SK-N-SH (cell line): Measurements from ENCODE around the gene SLC35F6. TPM values are rescaled to one million over a fixed set of nuclear protein-coding genes. Genes with fewer than 3 reads are reported as not detected.

Experiments
- CTCF ChIA-PET: fragments of 300-600, 350-600 bp; formaldehyde crosslinking; extraction: SDS; loops from one replicate; lab custom pipeline; 2021; lab: Yijun Ruan, JAX
- POLR2A ChIA-PET: fragments of 350-600 bp; sonication (Branson Sonifier 250); formaldehyde crosslinking; extraction: SDS; loops from one replicate; lab custom pipeline; 2020; ENCODE audit warnings: antibody characterized with exemption, inconsistent platforms; lab: Yijun Ruan, JAX
- DNase-seq: peaks from one replicate; pipeline ENCODE4 v3.0.0; 2012
- H2AFZ ChIP-seq: fragments of 200-600 bp; sonication (generic); 2 replicates; pipeline ENCODE4 v1.8.1; 2016; ENCODE audit warnings: antibody characterized with exemption, mild to moderate bottlenecking, low read depth
- H3F3A ChIP-seq: fragments of 200-600 bp; sonication (generic); replicated peaks from 2 replicates; pipeline ENCODE3; 2016; ENCODE audit warnings: antibody characterized with exemption, mild to moderate bottlenecking; ENCODE audit not compliant: insufficient read depth
- H3K27ac ChIP-seq, 2 experiments: fragments of 200-500 bp in 1 of 2; fragments of 200-600 bp in 1 of 2; sonication (Bioruptor generic) in 1 of 2; sonication (generic), shearing (Covaris generic) in 1 of 2; 2 replicates each; pipeline versions ENCODE4 v1.5.1 to v1.6.1; 2014 to 2016; ENCODE audit warnings: low read depth in 2 of 2, inconsistent platforms in 1 of 2, low read length in 1 of 2, mild to moderate bottlenecking in 1 of 2, mixed read lengths in 1 of 2
- H3K27me3 ChIP-seq: fragments of 200-600 bp; sonication (generic), shearing (Covaris generic); 2 replicates; pipeline ENCODE4 v1.6.1; 2016; ENCODE audit warnings: mixed run types; ENCODE audit not compliant: insufficient read depth
- H3K36me3 ChIP-seq, 2 experiments: fragments of 200-500 bp in 1 of 2; fragments of 200-600 bp in 1 of 2; sonication (Bioruptor generic) in 1 of 2; sonication (generic) in 1 of 2; replicated peaks in 1 of 2; 2 replicates each; pipeline versions ENCODE3 to v1.5.1; 2014 to 2016; ENCODE audit warnings: low read length in 1 of 2, mild to moderate bottlenecking in 1 of 2; ENCODE audit not compliant: insufficient read depth in 2 of 2, control insufficient read depth in 1 of 2
- H3K4me1 ChIP-seq, 2 experiments: fragments of 200-500 bp in 1 of 2; fragments of 200-600 bp in 1 of 2; sonication (Bioruptor generic) in 1 of 2; sonication (generic), shearing (Covaris generic) in 1 of 2; 2 replicates each; pipeline versions ENCODE4 v1.5.1 to v1.6.1; 2014 to 2016; ENCODE audit warnings: low read depth in 1 of 2, low read length in 1 of 2, mixed run types in 1 of 2; ENCODE audit not compliant: insufficient read depth in 2 of 2, control insufficient read depth in 1 of 2
- H3K4me2 ChIP-seq: fragments of 200-600 bp; sonication (generic), shearing (Covaris generic); 2 replicates; pipeline ENCODE4 v1.6.1; 2017; ENCODE audit warnings: mixed run types
- H3K4me3 ChIP-seq, 2 experiments: fragments of 200-500 bp in 1 of 2; fragments of 200-600 bp in 1 of 2; sonication (Bioruptor generic) in 1 of 2; sonication (generic), shearing (Covaris generic) in 1 of 2; 2 replicates each; pipeline versions ENCODE4 v1.5.1 to v1.8.1; 2014 to 2016; ENCODE audit warnings: low read depth in 2 of 2, inconsistent platforms in 1 of 2, low read length in 1 of 2, mild to moderate bottlenecking in 1 of 2, mixed read lengths in 1 of 2, moderate library complexity in 1 of 2
- H3K79me2 ChIP-seq: fragments of 200-600 bp; sonication (generic); 2 replicates; pipeline ENCODE4 v1.8.1; 2017; ENCODE audit warnings: mild to moderate bottlenecking; ENCODE audit not compliant: insufficient read depth
- H3K9ac ChIP-seq: fragments of 200-600 bp; sonication (generic); 2 replicates; pipeline ENCODE4 v1.6.1; 2017; ENCODE audit warnings: mixed run types
- H3K9me2 ChIP-seq: fragments of 200-600 bp; sonication (generic); 2 replicates; pipeline ENCODE4 v1.6.1; 2017; ENCODE audit warnings: mixed run types
- H3K9me3 ChIP-seq: fragments of 200-600 bp; sonication (generic); 2 replicates; pipeline ENCODE4 v1.6.1; 2017; ENCODE audit warnings: mixed run types, mild to moderate bottlenecking, moderate library complexity
- H4K20me1 ChIP-seq: fragments of 200-600 bp; sonication (generic); 2 replicates; pipeline ENCODE4 v1.6.1; 2017; ENCODE audit warnings: mild to moderate bottlenecking, mixed run types; ENCODE audit not compliant: insufficient read depth
- ELF1 ChIP-seq: IDR thresholded peaks from 2 replicates; pipeline ENCODE4 v1.4.0; 2012
- EZH2phosphoT487 ChIP-seq: fragments of 200-600 bp; sonication (generic); IDR thresholded peaks from 2 replicates; pipeline ENCODE4 v1.6.1; 2017; ENCODE audit warnings: low read depth, mixed run types, mild to moderate bottlenecking, antibody characterized with exemption, moderate library complexity, borderline replicate concordance
- GABPA ChIP-seq: IDR thresholded peaks from 2 replicates; pipeline ENCODE4 v1.4.0; 2012; ENCODE audit warnings: low read depth, mild to moderate bottlenecking
- GATA2 ChIP-seq: sonication (generic); formaldehyde crosslinking; IDR thresholded peaks from 2 replicates; pipeline ENCODE4 v1.5.0; 2020; ENCODE audit warnings: mild to moderate bottlenecking, missing genetic modification reagents
- POLR2AphosphoS5 ChIP-seq: IDR thresholded peaks from 2 replicates; pipeline ENCODE4 v1.6.1; 2012; ENCODE audit warnings: low read depth, low read length
- RAD21 ChIP-seq: IDR thresholded peaks from 2 replicates; pipeline ENCODE4 v1.6.1; 2012; ENCODE audit warnings: mild to moderate bottlenecking, low read length
- RFX5 ChIP-seq: IDR thresholded peaks from 2 replicates; pipeline ENCODE4 v1.6.1; 2012; ENCODE audit warnings: mild to moderate bottlenecking, improper control_type of control experiment, low read length
- RXRA ChIP-seq: IDR thresholded peaks from 2 replicates; pipeline ENCODE4 v1.4.0; 2012; ENCODE audit warnings: low read depth, mild to moderate bottlenecking, borderline replicate concordance
- SIN3A ChIP-seq: IDR thresholded peaks from 2 replicates; pipeline ENCODE4 v1.6.1; 2012; ENCODE audit warnings: low read depth, mild to moderate bottlenecking, low read length, moderate library complexity, borderline replicate concordance
- SMC3 ChIP-seq: IDR thresholded peaks from 2 replicates; pipeline ENCODE4 v1.6.1; 2012; ENCODE audit warnings: low read depth, low read length, improper control_type of control experiment
- YY1 ChIP-seq: IDR thresholded peaks from 2 replicates; pipeline ENCODE4 v1.4.0; 2012; ENCODE audit warnings: low read depth, mild to moderate bottlenecking
- WGBS: methylation state at CpG from one replicate; pipeline ENCODE4 v1.1.6; 2017; ENCODE audit warnings: low lambda C conversion rate; 5-methylcytosine and 5-hydroxymethylcytosine counted together
- polyA plus RNA-seq, 3 experiments: library from polyadenylated mRNA; depleted of rRNA; stranded (reverse); fragments of >200 nt; gene quantifications; 2 replicates each; pipeline ENCODE4 v1.2.3, GENCODE V29; 2012
- TF ChIP-seq, protein P1 (sequence below): IDR thresholded peaks from 2 replicates; pipeline ENCODE4 v1.4.0; 2012; ENCODE audit warnings: low read depth
- TF ChIP-seq, protein P2 (sequence below): IDR thresholded peaks from 2 replicates; pipeline ENCODE4 v1.4.0; 2012; ENCODE audit warnings: low read depth, borderline replicate concordance
- TF ChIP-seq, protein P3 (sequence below): fragments of 150-350 bp; IDR thresholded peaks from 2 replicates; pipeline ENCODE4 v1.6.1; 2016; ENCODE audit warnings: mild to moderate bottlenecking, low read depth, low read length
- TF ChIP-seq, protein P4 (sequence below): IDR thresholded peaks from 2 replicates; pipeline ENCODE4; 2012
- TF ChIP-seq, protein P5 (sequence below): IDR thresholded peaks from 2 replicates; pipeline ENCODE4 v1.6.1; 2012; ENCODE audit warnings: mild to moderate bottlenecking, low read depth, low read length, moderate library complexity
- TF ChIP-seq, protein P6 (sequence below): IDR thresholded peaks from 2 replicates; pipeline ENCODE4 v1.4.0; 2012; ENCODE audit warnings: low read depth, borderline replicate concordance
- TF ChIP-seq, protein P7 (sequence below): fragments of 200-600 bp; sonication (generic); IDR thresholded peaks from 2 replicates; pipeline ENCODE4 v1.6.1; 2017; ENCODE audit warnings: antibody characterized with exemption, mild to moderate bottlenecking, moderate library complexity

Gene SLC35F6
- polyA plus RNA-seq, 1 of the 3 experiments (the other 2 are of a cell fraction): 16.0 TPM

DNA sequence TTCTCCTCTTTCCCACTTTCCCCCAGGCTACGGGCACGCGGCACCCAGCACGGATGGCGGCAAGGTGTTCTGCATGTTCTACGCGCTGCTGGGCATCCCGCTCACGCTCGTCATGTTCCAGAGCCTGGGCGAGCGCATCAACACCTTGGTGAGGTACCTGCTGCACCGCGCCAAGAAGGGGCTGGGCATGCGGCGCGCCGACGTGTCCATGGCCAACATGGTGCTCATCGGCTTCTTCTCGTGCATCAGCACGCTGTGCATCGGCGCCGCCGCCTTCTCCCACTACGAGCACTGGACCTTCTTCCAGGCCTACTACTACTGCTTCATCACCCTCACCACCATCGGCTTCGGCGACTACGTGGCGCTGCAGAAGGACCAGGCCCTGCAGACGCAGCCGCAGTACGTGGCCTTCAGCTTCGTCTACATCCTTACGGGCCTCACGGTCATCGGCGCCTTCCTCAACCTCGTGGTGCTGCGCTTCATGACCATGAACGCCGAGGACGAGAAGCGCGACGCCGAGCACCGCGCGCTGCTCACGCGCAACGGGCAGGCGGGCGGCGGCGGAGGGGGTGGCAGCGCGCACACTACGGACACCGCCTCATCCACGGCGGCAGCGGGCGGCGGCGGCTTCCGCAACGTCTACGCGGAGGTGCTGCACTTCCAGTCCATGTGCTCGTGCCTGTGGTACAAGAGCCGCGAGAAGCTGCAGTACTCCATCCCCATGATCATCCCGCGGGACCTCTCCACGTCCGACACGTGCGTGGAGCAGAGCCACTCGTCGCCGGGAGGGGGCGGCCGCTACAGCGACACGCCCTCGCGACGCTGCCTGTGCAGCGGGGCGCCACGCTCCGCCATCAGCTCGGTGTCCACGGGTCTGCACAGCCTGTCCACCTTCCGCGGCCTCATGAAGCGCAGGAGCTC lies 36.2 kb upstream of the SLC35F6 start:
- ChIA-PET POLR2A (no interaction called here), CTCF (interaction anchor here (1.0 to 22.3 kb wide), 2 partner anchors 16 to 117 kb away, joined by 3 to 944 read pairs; no protein-coding TSS in a partner anchor)
- Histone ChIP-seq H3K36me3 (no peaks in the 10 kb centered on the region), H3K9ac (no peak overlapping the region), H3K9me2 (no peaks in the 10 kb centered on the region), H2AFZ (no peak overlapping the region), H3K4me2 (no peak overlapping the region), H3F3A (no peaks in the 10 kb centered on the region), H3K4me1 (peaks cover 14 to 24% of the 10 kb centered on the region in 2 experiments; a peak in 2 of 4 replicates), H3K27ac (no peak overlapping the region), H3K27me3 (no peaks in the 10 kb centered on the region), H3K79me2 (no peaks in the 10 kb centered on the region), H3K4me3 (no peak overlapping the region), H3K9me3 (no peaks in the 10 kb centered on the region), H4K20me1 (no peaks in the 10 kb centered on the region)
- TF ChIP-seq YY1 (no peak), RFX5 (no peak), SIN3A (no peak), GABPA (no peak), ELF1 (no peak), EZH2phosphoT487 (no peak), GATA2 (CRISPR knock-in tag) (no peak), POLR2AphosphoS5 (no peak), RAD21 (no peak), RXRA (no peak), SMC3 (no peak)
- TF ChIP-seq, protein P1, sequence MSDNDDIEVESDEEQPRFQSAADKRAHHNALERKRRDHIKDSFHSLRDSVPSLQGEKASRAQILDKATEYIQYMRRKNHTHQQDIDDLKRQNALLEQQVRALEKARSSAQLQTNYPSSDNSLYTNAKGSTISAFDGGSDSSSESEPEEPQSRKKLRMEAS: no peak
- TF ChIP-seq, protein P2, sequence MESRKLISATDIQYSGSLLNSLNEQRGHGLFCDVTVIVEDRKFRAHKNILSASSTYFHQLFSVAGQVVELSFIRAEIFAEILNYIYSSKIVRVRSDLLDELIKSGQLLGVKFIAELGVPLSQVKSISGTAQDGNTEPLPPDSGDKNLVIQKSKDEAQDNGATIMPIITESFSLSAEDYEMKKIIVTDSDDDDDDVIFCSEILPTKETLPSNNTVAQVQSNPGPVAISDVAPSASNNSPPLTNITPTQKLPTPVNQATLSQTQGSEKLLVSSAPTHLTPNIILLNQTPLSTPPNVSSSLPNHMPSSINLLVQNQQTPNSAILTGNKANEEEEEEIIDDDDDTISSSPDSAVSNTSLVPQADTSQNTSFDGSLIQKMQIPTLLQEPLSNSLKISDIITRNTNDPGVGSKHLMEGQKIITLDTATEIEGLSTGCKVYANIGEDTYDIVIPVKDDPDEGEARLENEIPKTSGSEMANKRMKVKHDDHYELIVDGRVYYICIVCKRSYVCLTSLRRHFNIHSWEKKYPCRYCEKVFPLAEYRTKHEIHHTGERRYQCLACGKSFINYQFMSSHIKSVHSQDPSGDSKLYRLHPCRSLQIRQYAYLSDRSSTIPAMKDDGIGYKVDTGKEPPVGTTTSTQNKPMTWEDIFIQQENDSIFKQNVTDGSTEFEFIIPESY: no peak
- TF ChIP-seq, protein P3, sequence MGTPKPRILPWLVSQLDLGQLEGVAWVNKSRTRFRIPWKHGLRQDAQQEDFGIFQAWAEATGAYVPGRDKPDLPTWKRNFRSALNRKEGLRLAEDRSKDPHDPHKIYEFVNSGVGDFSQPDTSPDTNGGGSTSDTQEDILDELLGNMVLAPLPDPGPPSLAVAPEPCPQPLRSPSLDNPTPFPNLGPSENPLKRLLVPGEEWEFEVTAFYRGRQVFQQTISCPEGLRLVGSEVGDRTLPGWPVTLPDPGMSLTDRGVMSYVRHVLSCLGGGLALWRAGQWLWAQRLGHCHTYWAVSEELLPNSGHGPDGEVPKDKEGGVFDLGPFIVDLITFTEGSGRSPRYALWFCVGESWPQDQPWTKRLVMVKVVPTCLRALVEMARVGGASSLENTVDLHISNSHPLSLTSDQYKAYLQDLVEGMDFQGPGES: no peak
- TF ChIP-seq, protein P4, sequence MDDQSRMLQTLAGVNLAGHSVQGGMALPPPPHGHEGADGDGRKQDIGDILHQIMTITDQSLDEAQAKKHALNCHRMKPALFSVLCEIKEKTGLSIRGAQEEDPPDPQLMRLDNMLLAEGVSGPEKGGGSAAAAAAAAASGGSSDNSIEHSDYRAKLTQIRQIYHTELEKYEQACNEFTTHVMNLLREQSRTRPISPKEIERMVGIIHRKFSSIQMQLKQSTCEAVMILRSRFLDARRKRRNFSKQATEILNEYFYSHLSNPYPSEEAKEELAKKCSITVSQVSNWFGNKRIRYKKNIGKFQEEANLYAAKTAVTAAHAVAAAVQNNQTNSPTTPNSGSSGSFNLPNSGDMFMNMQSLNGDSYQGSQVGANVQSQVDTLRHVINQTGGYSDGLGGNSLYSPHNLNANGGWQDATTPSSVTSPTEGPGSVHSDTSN: no peak
- TF ChIP-seq, protein P5, sequence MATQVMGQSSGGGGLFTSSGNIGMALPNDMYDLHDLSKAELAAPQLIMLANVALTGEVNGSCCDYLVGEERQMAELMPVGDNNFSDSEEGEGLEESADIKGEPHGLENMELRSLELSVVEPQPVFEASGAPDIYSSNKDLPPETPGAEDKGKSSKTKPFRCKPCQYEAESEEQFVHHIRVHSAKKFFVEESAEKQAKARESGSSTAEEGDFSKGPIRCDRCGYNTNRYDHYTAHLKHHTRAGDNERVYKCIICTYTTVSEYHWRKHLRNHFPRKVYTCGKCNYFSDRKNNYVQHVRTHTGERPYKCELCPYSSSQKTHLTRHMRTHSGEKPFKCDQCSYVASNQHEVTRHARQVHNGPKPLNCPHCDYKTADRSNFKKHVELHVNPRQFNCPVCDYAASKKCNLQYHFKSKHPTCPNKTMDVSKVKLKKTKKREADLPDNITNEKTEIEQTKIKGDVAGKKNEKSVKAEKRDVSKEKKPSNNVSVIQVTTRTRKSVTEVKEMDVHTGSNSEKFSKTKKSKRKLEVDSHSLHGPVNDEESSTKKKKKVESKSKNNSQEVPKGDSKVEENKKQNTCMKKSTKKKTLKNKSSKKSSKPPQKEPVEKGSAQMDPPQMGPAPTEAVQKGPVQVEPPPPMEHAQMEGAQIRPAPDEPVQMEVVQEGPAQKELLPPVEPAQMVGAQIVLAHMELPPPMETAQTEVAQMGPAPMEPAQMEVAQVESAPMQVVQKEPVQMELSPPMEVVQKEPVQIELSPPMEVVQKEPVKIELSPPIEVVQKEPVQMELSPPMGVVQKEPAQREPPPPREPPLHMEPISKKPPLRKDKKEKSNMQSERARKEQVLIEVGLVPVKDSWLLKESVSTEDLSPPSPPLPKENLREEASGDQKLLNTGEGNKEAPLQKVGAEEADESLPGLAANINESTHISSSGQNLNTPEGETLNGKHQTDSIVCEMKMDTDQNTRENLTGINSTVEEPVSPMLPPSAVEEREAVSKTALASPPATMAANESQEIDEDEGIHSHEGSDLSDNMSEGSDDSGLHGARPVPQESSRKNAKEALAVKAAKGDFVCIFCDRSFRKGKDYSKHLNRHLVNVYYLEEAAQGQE: no peak
- TF ChIP-seq, protein P6, sequence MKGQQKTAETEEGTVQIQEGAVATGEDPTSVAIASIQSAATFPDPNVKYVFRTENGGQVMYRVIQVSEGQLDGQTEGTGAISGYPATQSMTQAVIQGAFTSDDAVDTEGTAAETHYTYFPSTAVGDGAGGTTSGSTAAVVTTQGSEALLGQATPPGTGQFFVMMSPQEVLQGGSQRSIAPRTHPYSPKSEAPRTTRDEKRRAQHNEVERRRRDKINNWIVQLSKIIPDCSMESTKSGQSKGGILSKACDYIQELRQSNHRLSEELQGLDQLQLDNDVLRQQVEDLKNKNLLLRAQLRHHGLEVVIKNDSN: no peak
- TF ChIP-seq, protein P7, sequence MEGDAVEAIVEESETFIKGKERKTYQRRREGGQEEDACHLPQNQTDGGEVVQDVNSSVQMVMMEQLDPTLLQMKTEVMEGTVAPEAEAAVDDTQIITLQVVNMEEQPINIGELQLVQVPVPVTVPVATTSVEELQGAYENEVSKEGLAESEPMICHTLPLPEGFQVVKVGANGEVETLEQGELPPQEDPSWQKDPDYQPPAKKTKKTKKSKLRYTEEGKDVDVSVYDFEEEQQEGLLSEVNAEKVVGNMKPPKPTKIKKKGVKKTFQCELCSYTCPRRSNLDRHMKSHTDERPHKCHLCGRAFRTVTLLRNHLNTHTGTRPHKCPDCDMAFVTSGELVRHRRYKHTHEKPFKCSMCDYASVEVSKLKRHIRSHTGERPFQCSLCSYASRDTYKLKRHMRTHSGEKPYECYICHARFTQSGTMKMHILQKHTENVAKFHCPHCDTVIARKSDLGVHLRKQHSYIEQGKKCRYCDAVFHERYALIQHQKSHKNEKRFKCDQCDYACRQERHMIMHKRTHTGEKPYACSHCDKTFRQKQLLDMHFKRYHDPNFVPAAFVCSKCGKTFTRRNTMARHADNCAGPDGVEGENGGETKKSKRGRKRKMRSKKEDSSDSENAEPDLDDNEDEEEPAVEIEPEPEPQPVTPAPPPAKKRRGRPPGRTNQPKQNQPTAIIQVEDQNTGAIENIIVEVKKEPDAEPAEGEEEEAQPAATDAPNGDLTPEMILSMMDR: no peak
- 93% methylated on average over 81 of the region's 101 CpGs for WGBS
- DNase-seq: no peak
